Muscle of leg (tissue), 11 donors: ENCODE measurements around the gene KIR2DL4. TPM values are rescaled to one million over a fixed set of nuclear protein-coding genes. Genes with fewer than 3 reads are reported as not detected.
"Not testable (repeated sequence)": the region's sequence is repeated elsewhere in the genome, so short reads cannot be mapped to it uniquely, and the experiment has no call there.

Source experiments
- DNase-seq: peaks from one replicate; pipeline ENCODE4 v3.0.0; 2013
- H3K27ac ChIP-seq: one replicate; pipeline ENCODE4 v1.5.1; 2013; ENCODE audit warnings: mild to moderate bottlenecking, low read length, control low read depth
- H3K27me3 ChIP-seq: one replicate; pipeline ENCODE4 v1.6.1; 2013; ENCODE audit warnings: low read length; ENCODE audit not compliant: control insufficient read depth, insufficient read depth
- H3K36me3 ChIP-seq: one replicate; pipeline ENCODE4 v1.6.1; 2013; ENCODE audit warnings: low read length; ENCODE audit not compliant: control insufficient read depth, insufficient read depth
- H3K4me1 ChIP-seq: one replicate; pipeline ENCODE4 v1.6.1; 2013; ENCODE audit warnings: low read length; ENCODE audit not compliant: control insufficient read depth, insufficient read depth
- H3K4me3 ChIP-seq: one replicate; pipeline ENCODE4 v1.5.1; 2013; ENCODE audit warnings: low read length, control low read depth
- H3K9me3 ChIP-seq: replicated peaks from 2 replicates; pipeline ENCODE4 v1.6.1; 2013; ENCODE audit warnings: low read depth, low read length; ENCODE audit not compliant: control insufficient read depth
- WGBS: methylation state at CpG from one replicate; pipeline ENCODE4 v1.1.5; 2013; ENCODE audit warnings: missing lambda C conversion rate; ENCODE audit not compliant: insufficient coverage; 5-methylcytosine and 5-hydroxymethylcytosine counted together
- polyA plus RNA-seq, 8 donors: library from polyadenylated mRNA; unstranded; fragments of 120-200 nt; gene quantifications; one replicate each; pipeline versions ENCODE4 v1.2.1 to v1.2.3, GENCODE V29; 2013; ENCODE audit warnings: inconsistent platforms in 1 of 8, low replicate concordance in 1 of 8; ENCODE audit not compliant: insufficient read length in 8 of 8, insufficient read depth in 1 of 8
- total RNA-seq: library from RNA; stranded (reverse); fragments of 120-200 nt; gene quantifications from one replicate; pipeline ENCODE4 v1.2.4, GENCODE V29; 2013

Gene KIR2DL4
- total and polyA plus RNA-seq, 9 donors, result 0.04 TPM; not detected in 8

GRCh38 chr19:54775095-54775815 is 28.2 kb upstream of the KIR2DL4 start:
- H3K4me3 ChIP-seq, H3K36me3 ChIP-seq, H3K27ac ChIP-seq, H3K4me1 ChIP-seq, H3K27me3 ChIP-seq, DNase-seq: not testable (repeated sequence)
- WGBS, result 78% methylated on average over 5 of the region's 12 CpGs
- H3K9me3 ChIP-seq, result peaks cover 27% of the 10 kb centered on the region

DNA sequence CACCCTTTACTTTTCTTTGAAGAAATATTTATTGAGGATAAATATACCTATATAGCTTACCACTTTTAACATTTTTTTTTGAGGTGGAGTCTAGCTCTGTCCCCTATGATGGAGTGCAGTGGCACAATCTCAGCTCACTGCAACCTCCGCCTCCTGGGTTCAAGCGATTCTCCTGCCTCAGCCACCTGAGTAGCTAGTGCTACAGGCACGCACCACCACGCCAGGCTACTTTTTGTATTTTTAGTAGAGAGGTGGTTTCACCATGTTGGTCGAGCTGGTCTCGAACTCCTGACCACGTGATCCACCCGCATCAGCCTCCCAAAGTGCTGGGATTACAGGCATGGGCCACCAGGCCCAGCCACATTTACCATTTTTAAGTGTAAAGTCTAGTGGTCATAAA is 27.6 kb upstream of the KIR2DL4 start:
- H3K9me3 ChIP-seq, result peaks cover 22% of the 10 kb centered on the region
- H3K4me1 ChIP-seq, H3K27ac ChIP-seq, DNase-seq, H3K27me3 ChIP-seq, H3K36me3 ChIP-seq, H3K4me3 ChIP-seq: not testable (repeated sequence)
- WGBS, result no CpG with 5 or more reads among the region's 8 CpGs

GRCh38 chr19:54777851-54778250 is 25.6 kb upstream of the KIR2DL4 start:
- not testable (repeated sequence) for H3K36me3 ChIP-seq, H3K4me1 ChIP-seq, DNase-seq, H3K27ac ChIP-seq, H3K4me3 ChIP-seq, H3K27me3 ChIP-seq
- WGBS, result no CpG with 5 or more reads among the region's 4 CpGs
- H3K9me3 ChIP-seq, result peaks cover 10% of the 10 kb centered on the region

DNA sequence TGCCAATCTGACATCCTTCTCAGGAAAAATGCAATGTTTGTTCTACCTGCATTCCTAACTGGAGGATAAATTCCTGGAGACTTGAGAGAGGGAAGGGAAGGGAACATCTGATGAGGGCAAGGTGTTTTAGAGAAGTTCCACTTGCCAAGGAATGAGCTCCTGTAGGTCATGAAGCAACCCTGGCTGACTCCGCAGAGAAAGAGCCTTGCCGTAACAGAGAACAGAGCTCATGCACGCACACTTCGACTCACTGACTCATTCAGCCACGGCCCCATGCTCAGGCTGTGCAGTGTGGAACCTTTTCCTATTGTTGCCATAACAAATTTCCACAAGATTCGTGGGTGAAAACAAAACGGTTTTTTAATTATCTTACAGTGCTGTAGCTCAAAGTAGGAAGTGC is 24.5 kb upstream of the KIR2DL4 start:
- H3K4me3 ChIP-seq, H3K9me3 ChIP-seq, H3K4me1 ChIP-seq, H3K36me3 ChIP-seq, H3K27ac ChIP-seq, H3K27me3 ChIP-seq, DNase-seq: not testable (repeated sequence)
- WGBS, result no CpG with 5 or more reads among the region's 7 CpGs

GRCh38 chr19:54782916-54783315 is 20.5 kb upstream of the KIR2DL4 start:
- WGBS, result 57% methylated on average over 1 of the region's 4 CpGs
- H3K4me3 ChIP-seq, H3K36me3 ChIP-seq, H3K27ac ChIP-seq, H3K27me3 ChIP-seq, H3K4me1 ChIP-seq, DNase-seq: not testable (repeated sequence)
- H3K9me3 ChIP-seq, result peaks cover 18% of the 10 kb centered on the region

GRCh38 chr19:54786091-54786723 is 17.2 kb upstream of the KIR2DL4 start:
- WGBS, result 83% methylated on average over 13 of the region's 24 CpGs
- not testable (repeated sequence) for H3K4me3 ChIP-seq, H3K27me3 ChIP-seq, H3K4me1 ChIP-seq, H3K27ac ChIP-seq, DNase-seq, H3K36me3 ChIP-seq
- H3K9me3 ChIP-seq, result peaks cover 13% of the 10 kb centered on the region

- H3K4me1 ChIP-seq, H3K36me3 ChIP-seq, H3K4me3 ChIP-seq, H3K27me3 ChIP-seq, H3K27ac ChIP-seq: not testable (repeated sequence)
- peaks cover 13% of the 10 kb centered on the region for H3K9me3 ChIP-seq
- 40% methylated on average over 1 of the region's 6 CpGs for WGBS
- DNase-seq, result peak; percentile 13
Measured at GRCh38 chr19:54788154-54788553, 15.3 kb upstream of the KIR2DL4 start.

DNA sequence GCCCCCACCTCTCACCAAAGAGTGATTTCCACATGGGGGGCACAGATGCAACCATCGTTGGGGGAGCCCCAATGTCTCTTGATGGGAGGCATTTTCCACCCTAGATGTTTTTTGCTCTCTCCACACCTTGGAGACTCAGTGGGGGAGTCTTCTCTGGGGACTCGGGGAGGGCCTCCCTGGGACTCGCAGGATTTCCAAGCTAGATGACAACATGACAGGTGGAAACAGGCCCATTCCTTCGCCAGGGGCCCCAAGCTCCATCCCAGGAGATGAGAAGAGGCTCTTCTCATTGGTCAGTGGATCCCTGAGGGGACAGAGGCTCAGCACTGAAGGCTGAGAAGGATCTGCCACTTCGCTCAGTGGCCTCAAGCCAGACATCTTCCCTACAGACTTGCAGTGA is 12.7 kb upstream of the KIR2DL4 start:
- no peaks in the 10 kb centered on the region for H3K27me3 ChIP-seq
- no peak for DNase-seq
- WGBS, result 66% methylated on average over 2 of the region's 5 CpGs

GRCh38 chr19:54791476-54791875 is 11.9 kb upstream of the KIR2DL4 start:
- no peaks in the 10 kb centered on the region for H3K27me3 ChIP-seq
- DNase-seq, result no peak
- no peak overlapping the region for H3K27ac ChIP-seq
- no peak overlapping the region for H3K4me3 ChIP-seq
- no peaks in the 10 kb centered on the region for H3K9me3 ChIP-seq
- H3K4me1 ChIP-seq, result no peaks in the 10 kb centered on the region
- 96% methylated on average over 5 of the region's 6 CpGs for WGBS
- no peaks in the 10 kb centered on the region for H3K36me3 ChIP-seq

More for the DNA sequence above, 12.7 kb upstream of the KIR2DL4 start:
- Histone ChIP-seq H3K9me3 (peaks cover 6% of the 10 kb centered on the region), H3K27ac (no peak overlapping the region), H3K4me1 (no peaks in the 10 kb centered on the region), H3K4me3 (no peak overlapping the region), H3K36me3 (no peaks in the 10 kb centered on the region)

- peak; percentile 35 for DNase-seq
- Histone ChIP-seq H3K4me1 (no peaks in the 10 kb centered on the region), H3K4me3 (no peak overlapping the region), H3K9me3 (peaks cover 3% of the 10 kb centered on the region), H3K27ac (no peak overlapping the region), H3K36me3 (no peaks in the 10 kb centered on the region), H3K27me3 (no peaks in the 10 kb centered on the region)
- WGBS, result 40% methylated on average over 1 of the region's 8 CpGs
Measured at GRCh38 chr19:54792814-54793213, 10.6 kb upstream of the KIR2DL4 start.
